HG02870 (cell line): Measurements from ENCODE around the gene ROBO1.

Experiments
- ATAC-seq: cut with Tn5 transposase; IDR thresholded peaks from one replicate; pipeline ENCODE4 v1.9.1; 2021; ENCODE audit warnings: mild to moderate bottlenecking, moderate library complexity; ENCODE audit not compliant: unreplicated experiment

Gene ROBO1

DNA sequence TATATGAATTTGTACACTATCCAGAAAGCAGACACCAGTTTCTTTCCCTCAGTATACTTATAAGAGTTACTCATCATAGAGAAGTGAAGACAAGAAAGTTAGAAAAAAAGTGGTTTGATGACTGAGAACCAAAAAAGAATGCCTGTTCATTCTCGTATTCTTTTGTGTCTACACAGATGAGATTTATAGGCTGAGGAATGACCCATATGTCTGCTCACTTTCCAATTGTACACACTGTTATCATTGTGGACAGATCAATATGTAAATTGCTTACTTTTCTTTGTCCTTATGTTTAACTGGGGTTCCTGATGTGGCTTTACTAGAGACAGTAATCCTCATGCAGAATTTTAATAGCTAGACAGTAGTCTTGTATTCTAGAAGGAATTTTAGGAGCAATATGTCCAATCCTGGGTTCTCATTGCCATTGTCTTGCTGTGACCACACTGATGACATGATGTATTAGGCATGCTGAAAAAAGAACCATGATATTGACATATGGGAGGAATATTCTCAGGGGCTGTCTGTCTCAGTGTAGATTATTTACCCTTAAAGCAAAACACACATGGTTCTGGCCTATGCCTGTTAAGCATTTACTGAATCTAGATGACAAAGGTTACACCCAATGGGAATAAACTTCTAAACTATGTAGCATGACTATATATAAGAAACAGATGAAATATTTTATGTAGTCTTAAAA, 669.7 kb downstream of the ROBO1 start:
- ATAC-seq: no peak

DNA sequence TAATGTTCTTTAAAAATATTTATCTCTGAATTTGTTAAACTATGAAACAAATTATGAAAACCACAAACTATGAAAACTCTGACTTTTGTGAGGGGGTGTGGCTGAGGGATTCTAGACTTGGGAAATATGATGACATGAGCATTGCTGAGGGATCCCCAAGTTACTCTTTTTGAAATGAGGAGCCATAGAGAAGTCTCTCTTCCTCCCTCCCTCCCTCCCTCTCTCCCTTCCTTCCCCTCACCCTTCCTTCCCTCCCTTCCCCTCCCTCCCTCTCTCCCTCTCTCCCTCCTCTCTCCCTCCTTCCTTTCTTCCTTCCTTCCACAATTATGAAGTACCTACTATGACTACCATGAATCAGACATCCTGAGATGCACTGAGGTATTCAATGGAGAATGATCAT, 673.1 kb downstream of the ROBO1 start:
- no peak for ATAC-seq

GRCh38 chr3:79086514-79086913, 681.3 kb downstream of the ROBO1 start:
- ATAC-seq: peak; percentile 96

- no peak for ATAC-seq
Measured at GRCh38 chr3:79085171-79085570, 682.6 kb downstream of the ROBO1 start.

DNA sequence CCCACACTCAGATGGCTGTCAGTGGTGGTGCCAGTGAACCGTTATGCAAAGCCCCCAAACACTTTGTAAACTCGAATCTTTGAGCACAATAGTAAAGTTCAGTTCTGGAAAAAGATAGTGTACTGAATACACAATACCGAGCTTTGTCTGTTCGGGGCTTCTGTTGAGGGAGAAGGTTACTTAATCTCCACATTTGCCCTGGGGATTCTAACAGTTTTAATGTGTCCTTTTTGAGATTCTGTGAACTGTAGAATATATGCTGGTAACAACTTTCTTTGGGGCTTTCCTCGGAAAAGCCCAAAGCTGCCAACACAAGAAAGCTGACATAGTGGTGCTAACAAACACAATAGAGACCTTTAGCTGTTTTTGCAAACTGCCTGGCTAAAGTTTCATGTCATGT, 686.5 kb downstream of the ROBO1 start:
- ATAC-seq: no peak

GRCh38 chr3:79074558-79074957, 693.2 kb downstream of the ROBO1 start:
- no peak for ATAC-seq

- ATAC-seq: no peak
Measured at GRCh38 chr3:79067734-79068133, 700.1 kb downstream of the ROBO1 start.

GRCh38 chr3:79066481-79066880, 701.3 kb downstream of the ROBO1 start:
- ATAC-seq: no peak

- ATAC-seq: no peak
Measured at GRCh38 chr3:79063624-79064023, 704.2 kb downstream of the ROBO1 start.

- no peak for ATAC-seq
Measured at GRCh38 chr3:79057756-79058155, 710.0 kb downstream of the ROBO1 start.

DNA sequence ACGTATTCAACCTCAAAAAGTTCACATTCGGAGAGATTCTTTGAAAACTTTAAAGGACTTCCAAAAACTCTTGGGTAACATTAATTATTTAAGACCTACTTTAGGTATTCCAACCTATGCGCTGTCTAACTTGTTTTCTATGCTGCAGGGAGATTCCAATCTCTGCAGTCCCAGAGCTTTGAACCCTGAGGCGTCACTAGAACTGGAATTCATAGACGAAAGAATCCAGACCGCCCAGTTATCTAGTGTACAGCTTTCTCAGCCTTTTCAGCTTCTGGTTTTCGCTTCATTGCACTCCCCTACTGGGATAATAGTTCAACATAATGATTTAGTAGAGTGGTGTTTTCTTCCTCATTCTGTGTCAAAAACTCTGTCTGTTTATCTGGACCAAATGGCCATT, 711.3 kb downstream of the ROBO1 start:
- no peak for ATAC-seq

DNA sequence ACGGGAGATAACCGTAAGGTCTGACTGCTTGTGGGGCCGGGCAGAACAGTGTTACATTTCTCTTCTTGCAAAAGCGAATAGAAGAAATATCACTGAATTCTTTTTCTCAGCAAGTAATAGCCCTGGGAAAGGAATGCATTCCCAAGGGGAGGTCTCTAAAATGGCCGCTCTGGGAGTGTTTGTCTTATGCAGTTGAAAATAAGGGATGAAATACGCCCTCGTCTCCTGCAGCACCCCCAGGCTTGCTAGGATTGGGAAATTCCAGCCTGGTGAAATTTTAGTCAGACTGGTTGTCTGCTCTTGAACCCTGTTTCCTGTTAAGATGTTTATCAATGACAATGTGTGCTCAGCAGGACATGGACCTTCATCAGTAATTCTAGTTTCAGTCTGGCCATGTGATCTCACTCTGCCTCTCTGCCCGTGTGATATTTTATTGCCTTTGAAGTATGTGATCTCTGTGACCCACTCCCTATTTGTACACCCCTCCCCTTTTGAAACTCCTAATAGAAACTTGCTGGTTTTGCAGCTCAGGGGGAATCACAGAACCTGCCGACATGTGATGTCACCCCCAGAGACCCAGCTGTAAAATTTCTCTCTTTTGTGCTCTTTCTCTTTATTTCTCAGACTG, 715.6 kb downstream of the ROBO1 start:
- ATAC-seq: no peak

- no peak for ATAC-seq
Measured at GRCh38 chr3:79047581-79047980, 720.2 kb downstream of the ROBO1 start.

GRCh38 chr3:79041621-79042020, 726.2 kb downstream of the ROBO1 start:
- ATAC-seq: no peak

GRCh38 chr3:79040701-79041100, 727.1 kb downstream of the ROBO1 start:
- no peak for ATAC-seq

DNA sequence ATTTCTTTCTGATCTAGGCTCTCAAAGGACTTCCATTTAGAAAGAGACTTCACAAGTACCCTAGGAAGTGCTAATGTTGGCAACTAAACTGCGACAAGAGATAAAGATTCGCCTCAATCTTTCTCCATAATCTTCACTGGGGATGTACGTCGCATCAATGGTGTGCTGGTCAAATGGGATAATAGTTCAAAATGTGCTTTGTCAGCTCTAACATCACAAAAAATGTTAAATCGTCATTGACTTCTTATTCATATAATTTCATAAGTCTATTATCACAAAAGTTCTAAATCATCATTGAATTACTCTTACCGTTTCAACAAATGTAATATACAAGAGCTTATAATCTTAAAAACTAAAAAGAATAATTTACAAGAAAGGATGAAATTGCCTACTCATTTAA, 727.7 kb downstream of the ROBO1 start:
- ATAC-seq: no peak

DNA sequence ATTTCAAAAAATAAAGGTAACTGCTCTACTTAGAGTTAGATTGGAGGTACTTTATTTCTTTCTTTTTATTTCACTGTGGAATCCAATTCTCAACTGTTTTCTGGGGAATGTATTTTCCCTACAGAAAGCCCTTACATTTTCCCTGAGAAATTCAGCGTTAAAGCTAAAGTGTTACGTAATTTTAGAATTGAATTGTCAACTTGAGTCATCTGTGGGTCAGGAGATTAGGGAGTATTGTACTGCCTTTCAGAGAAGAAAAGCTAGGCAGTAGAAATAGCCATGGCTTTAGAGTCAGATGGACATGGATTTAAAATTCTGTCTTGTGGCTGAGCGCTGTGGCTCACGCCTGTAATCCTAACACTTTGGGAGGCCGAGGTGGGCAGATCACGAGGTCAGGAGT, 728.6 kb downstream of the ROBO1 start:
- ATAC-seq: no peak

DNA sequence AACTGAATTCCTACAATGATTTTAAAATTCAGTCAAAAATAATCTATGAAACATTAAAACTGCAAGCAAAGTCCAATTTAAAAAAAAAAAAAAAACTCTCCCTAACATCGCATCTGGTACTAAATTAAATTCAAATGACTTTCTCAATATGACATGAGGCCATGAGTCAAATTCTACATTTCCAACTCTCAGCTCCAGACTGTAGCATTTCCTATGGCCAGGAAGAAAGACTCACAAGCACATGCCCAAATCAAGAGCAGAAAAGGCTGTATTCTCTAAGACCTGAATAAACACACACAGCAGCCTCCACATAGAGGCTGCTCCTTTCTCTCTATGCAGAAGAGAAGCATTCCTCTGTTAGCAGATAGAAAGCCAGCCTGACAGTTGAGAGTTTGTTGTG, 729.2 kb downstream of the ROBO1 start:
- no peak for ATAC-seq

GRCh38 chr3:79038057-79038456, 729.7 kb downstream of the ROBO1 start:
- ATAC-seq: no peak

DNA sequence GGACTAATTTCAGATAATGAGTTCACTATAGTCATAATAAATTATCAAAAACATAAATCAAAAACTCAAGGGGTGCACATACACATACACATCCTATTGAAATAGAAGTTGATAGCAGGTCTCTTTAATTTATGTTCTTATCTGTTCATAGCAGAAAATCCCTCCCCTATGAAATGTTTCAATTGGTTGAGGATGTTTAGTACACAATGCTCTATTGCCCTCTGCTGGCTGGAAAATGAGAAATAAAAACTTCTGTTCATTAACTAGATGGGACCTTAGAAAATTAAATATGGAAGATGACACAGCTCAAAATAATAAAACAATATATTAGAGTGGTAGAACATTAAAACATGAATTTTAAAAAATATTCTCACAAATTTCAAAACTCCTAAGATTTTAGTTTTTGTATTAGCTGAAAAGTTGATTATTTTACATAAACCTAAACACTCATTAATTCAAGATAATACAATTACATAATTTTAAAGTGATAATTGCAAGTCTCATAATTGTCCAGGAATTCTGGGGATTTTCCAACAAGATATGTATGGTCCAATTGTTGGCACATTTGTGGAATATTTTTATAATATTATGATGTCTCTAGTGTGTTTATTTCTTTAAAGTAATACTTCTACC, 735.0 kb downstream of the ROBO1 start:
- ATAC-seq: peak; percentile 76

- ATAC-seq: no peak
Measured at GRCh38 chr3:79030157-79030556, 737.6 kb downstream of the ROBO1 start.

DNA sequence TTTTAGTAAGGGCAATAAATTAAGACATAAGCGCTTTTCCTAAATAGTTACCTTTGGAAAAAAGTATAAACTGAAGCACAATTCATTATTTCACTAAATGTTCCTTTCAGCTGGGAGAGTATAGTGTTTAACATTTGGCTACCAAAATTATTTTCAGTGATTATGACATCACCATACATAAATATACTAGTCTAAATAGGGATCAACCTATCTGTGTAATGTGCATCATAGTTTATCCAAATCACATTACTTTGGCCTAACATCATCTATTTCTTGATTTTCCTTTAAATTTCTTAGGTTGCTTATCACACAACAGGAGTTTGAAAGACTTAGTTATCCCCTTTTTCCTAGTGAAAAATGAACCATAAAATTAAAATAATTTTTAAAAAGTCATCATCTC, 738.9 kb downstream of the ROBO1 start:
- ATAC-seq: no peak
